ENCODE results near the gene BRD3. TPM values are rescaled to one million over a fixed set of nuclear protein-coding genes. Genes with fewer than 3 reads are reported as not detected.
A peak's percentile ranks its signal among the peaks of the same experiment; 100 is the strongest.

Gene BRD3
- total RNA-seq, 1 donor from 2014 or later, result 39.6 TPM

GRCh38 chr9:133995012-133995896 lies 72.6 kb downstream of the BRD3 start:
- H3K79me2 ChIP-seq (ENCODE audit: insufficient read depth, low read length), result peaks cover 22% of the 10 kb centered on the region
- peaks cover 17% of the 10 kb centered on the region for H3K27me3 Mint-ChIP-seq (ENCODE audit: low read depth, unreplicated experiment)
- TF ChIP-seq EZH2 (IDR thresholded peaks at IDR 0.05; ENCODE audit: insufficient read depth, low read length), result no peak
- TF ChIP-seq, protein P1, sequence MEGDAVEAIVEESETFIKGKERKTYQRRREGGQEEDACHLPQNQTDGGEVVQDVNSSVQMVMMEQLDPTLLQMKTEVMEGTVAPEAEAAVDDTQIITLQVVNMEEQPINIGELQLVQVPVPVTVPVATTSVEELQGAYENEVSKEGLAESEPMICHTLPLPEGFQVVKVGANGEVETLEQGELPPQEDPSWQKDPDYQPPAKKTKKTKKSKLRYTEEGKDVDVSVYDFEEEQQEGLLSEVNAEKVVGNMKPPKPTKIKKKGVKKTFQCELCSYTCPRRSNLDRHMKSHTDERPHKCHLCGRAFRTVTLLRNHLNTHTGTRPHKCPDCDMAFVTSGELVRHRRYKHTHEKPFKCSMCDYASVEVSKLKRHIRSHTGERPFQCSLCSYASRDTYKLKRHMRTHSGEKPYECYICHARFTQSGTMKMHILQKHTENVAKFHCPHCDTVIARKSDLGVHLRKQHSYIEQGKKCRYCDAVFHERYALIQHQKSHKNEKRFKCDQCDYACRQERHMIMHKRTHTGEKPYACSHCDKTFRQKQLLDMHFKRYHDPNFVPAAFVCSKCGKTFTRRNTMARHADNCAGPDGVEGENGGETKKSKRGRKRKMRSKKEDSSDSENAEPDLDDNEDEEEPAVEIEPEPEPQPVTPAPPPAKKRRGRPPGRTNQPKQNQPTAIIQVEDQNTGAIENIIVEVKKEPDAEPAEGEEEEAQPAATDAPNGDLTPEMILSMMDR (IDR thresholded peaks at IDR 0.05; ENCODE audit: insufficient read depth, low read depth, low read length), result peak; percentile 9
- H3K27ac ChIP-seq (ENCODE audit: low read depth, low read length), result no peak overlapping the region
- peak overlapping the region; percentile 20 for H3K4me2 ChIP-seq (ENCODE audit: low read length)
- H3K27me3 ChIP-seq (ENCODE audit: insufficient read depth, low read length), result no peaks in the 10 kb centered on the region
- H3K4me1 Mint-ChIP-seq (ENCODE audit: low read depth, unreplicated experiment), result peaks cover 2% of the 10 kb centered on the region
- no peak overlapping the region for H3K27ac Mint-ChIP-seq (ENCODE audit: unreplicated experiment)
- FAIRE-seq (no peak), DNase-seq (ENCODE audit: low read depth) (peak; percentile 49)
- peaks cover 31% of the 10 kb centered on the region for H3K4me1 ChIP-seq (ENCODE audit: insufficient read depth, low read length)
- no peaks in the 10 kb centered on the region for H3K9me3 ChIP-seq (ENCODE audit: insufficient read depth, low read depth, low read length)
- H3K4me3 ChIP-seq (ENCODE audit: insufficient read depth, low read depth, low read length), result no peak overlapping the region
- peaks cover 21% of the 10 kb centered on the region for H4K20me1 ChIP-seq (ENCODE audit: insufficient read depth, low read length)
- H3K36me3 Mint-ChIP-seq (ENCODE audit: low read depth, unreplicated experiment), result no peaks in the 10 kb centered on the region
- H3K36me3 ChIP-seq (ENCODE audit: insufficient read depth, low read length), result no peaks in the 10 kb centered on the region
- no peaks in the 10 kb centered on the region for H3K9me3 Mint-ChIP-seq (ENCODE audit: unreplicated experiment)
- no peak overlapping the region for H2AFZ ChIP-seq (ENCODE audit: low read depth, low read length)
- peak overlapping the region; percentile 54 for H3K4me3 Mint-ChIP-seq (ENCODE audit: unreplicated experiment)
- H3K9ac ChIP-seq (ENCODE audit: low read length), result no peak overlapping the region

DNA sequence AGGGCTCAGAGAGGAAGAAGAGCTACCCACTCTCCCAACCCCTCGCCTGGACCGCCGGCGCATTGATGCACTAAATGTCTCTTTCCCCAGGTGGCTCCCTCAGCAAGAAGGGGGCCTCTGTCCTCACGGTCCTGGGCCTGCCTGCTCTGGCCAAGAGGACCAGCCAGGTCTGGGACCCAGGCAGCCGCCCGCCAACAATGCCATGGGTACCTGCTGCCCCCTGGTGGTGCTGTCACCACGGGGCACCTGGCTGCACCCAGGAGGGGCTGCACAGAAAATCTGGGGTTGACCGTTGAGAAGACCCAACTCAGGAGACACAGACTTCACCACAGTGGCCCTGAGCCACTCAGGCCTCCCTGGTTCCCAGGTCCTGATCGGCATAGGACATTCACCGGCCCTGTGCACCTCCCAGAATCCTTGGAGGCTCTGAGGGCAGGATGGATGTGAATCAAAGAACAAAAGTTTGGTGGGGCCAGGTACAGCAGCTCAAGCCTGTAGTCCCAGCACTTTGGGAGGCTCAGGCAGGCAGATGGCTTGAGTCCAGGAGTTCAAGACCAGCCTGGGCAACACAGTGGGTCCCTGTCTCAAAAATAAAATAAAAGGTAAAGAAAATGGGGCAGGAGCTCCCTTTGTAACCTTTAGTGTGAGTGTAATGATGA lies 73.3 kb downstream of the BRD3 start:
- FAIRE-seq (no peak), DNase-seq (ENCODE audit: low read depth) (no peak)
- H3K36me3 ChIP-seq (ENCODE audit: insufficient read depth, low read length), result no peaks in the 10 kb centered on the region
- Mint-ChIP-seq H3K4me3 (ENCODE audit: unreplicated experiment) (peak overlapping the region; percentile 54), H3K36me3 (ENCODE audit: low read depth, unreplicated experiment) (no peaks in the 10 kb centered on the region), H3K9me3 (ENCODE audit: unreplicated experiment) (no peaks in the 10 kb centered on the region), H3K27me3 (ENCODE audit: low read depth, unreplicated experiment) (peaks cover 10% of the 10 kb centered on the region), H3K4me1 (ENCODE audit: low read depth, unreplicated experiment) (peaks cover 7% of the 10 kb centered on the region), H3K27ac (ENCODE audit: unreplicated experiment) (no peak overlapping the region)
- H3K9ac ChIP-seq (ENCODE audit: low read length), result no peak overlapping the region
- peaks cover 29% of the 10 kb centered on the region for H4K20me1 ChIP-seq (ENCODE audit: insufficient read depth, low read length)
- no peak overlapping the region for H3K27ac ChIP-seq (ENCODE audit: low read depth, low read length)
- H3K4me3 ChIP-seq (ENCODE audit: insufficient read depth, low read depth, low read length), result no peak overlapping the region
- peaks cover 36% of the 10 kb centered on the region for H3K4me1 ChIP-seq (ENCODE audit: insufficient read depth, low read length)
- H3K9me3 ChIP-seq (ENCODE audit: insufficient read depth, low read depth, low read length), result no peaks in the 10 kb centered on the region
- no peaks in the 10 kb centered on the region for H3K27me3 ChIP-seq (ENCODE audit: insufficient read depth, low read length)
- H3K4me2 ChIP-seq (ENCODE audit: low read length), result peak overlapping the region; percentile 94
- H2AFZ ChIP-seq (ENCODE audit: low read depth, low read length), result no peak overlapping the region
- TF ChIP-seq, protein P1 (IDR thresholded peaks at IDR 0.05; ENCODE audit: insufficient read depth, low read depth, low read length), result peak; percentile 81
- no peak for TF ChIP-seq EZH2 (IDR thresholded peaks at IDR 0.05; ENCODE audit: insufficient read depth, low read length)
- peaks cover 29% of the 10 kb centered on the region for H3K79me2 ChIP-seq (ENCODE audit: insufficient read depth, low read length)

Data from astrocyte (in vitro differentiated cells and primary cell).